MM.1S (cell line): Measurements from ENCODE around the gene ITPA.

Experiments
- DNase-seq: peaks from one replicate; pipeline ENCODE4 v3.0.0-alpha.2; 2015
- H2AFZ ChIP-seq: fragments of 300-600 bp; sonication (generic); 2 replicates; pipeline ENCODE4 v1.6.0; 2016; ENCODE audit warnings: antibody characterized with exemption, low read length
- H3F3A ChIP-seq: fragments of 300-600 bp; sonication (generic); 2 replicates; pipeline ENCODE4 v1.6.1; 2016; ENCODE audit warnings: mild to moderate bottlenecking, antibody characterized with exemption, low read length, moderate library complexity, mixed read lengths; ENCODE audit not compliant: insufficient read depth
- H3K27ac ChIP-seq: fragments of 300-600 bp; sonication (generic); 2 replicates; pipeline ENCODE4 v1.5.1; 2016; ENCODE audit warnings: mild to moderate bottlenecking, low read length
- H3K27me3 ChIP-seq: fragments of 300-600 bp; sonication (generic); replicated peaks from 2 replicates; pipeline ENCODE4 v1.6.0; 2016; ENCODE audit warnings: low read length; ENCODE audit not compliant: insufficient read depth
- H3K36me3 ChIP-seq: fragments of 300-600 bp; sonication (generic); replicated peaks from 2 replicates; pipeline ENCODE4 v1.6.1; 2016; ENCODE audit warnings: mild to moderate bottlenecking, low read length, mixed read lengths; ENCODE audit not compliant: insufficient read depth
- H3K4me1 ChIP-seq: fragments of 300-600 bp; sonication (generic); 2 replicates; pipeline ENCODE4 v1.6.1; 2016; ENCODE audit warnings: low read length, mixed read lengths
- H3K4me2 ChIP-seq: fragments of 300-600 bp; sonication (generic); 2 replicates; pipeline ENCODE4 v1.6.0; 2016; ENCODE audit warnings: low read depth, low read length
- H3K4me3 ChIP-seq: fragments of 300-600 bp; sonication (generic); 2 replicates; pipeline ENCODE4 v1.5.1; 2016; ENCODE audit warnings: low read length, mixed read lengths
- H3K79me2 ChIP-seq: fragments of 300-600 bp; sonication (generic); 2 replicates; pipeline ENCODE4 v1.6.1; 2016; ENCODE audit warnings: mixed run types, low read length, mixed read lengths
- H3K9ac ChIP-seq: fragments of 300-600 bp; sonication (generic); 2 replicates; pipeline ENCODE4 v1.6.1; 2016; ENCODE audit warnings: low read length, mixed read lengths
- H3K9me2 ChIP-seq: fragments of 300-600 bp; sonication (generic); replicated peaks from 2 replicates; pipeline ENCODE4 v1.6.1; 2016; ENCODE audit warnings: mild to moderate bottlenecking, low read length, mixed read lengths; ENCODE audit not compliant: insufficient read depth
- H3K9me3 ChIP-seq: fragments of 300-600 bp; sonication (generic); replicated peaks from 2 replicates; pipeline ENCODE4 v1.6.1; 2016; ENCODE audit warnings: mild to moderate bottlenecking, low read length, mixed read lengths; ENCODE audit not compliant: insufficient read depth
- H4K20me1 ChIP-seq: fragments of 300-600 bp; sonication (generic); 2 replicates; pipeline ENCODE4 v1.6.1; 2016; ENCODE audit warnings: mild to moderate bottlenecking, low read length, moderate library complexity, mixed read lengths; ENCODE audit not compliant: insufficient read depth
- EZH2 ChIP-seq: fragments of 300-600 bp; sonication (generic); optimal IDR thresholded peaks from 2 replicates; pipeline ENCODE3; 2017; ENCODE audit warnings: low read depth, mild to moderate bottlenecking, antibody characterized with exemption, low read length, mixed read lengths
- EZH2phosphoT487 ChIP-seq: fragments of 300-600 bp; sonication (generic); IDR thresholded peaks from 2 replicates; pipeline ENCODE4 v1.6.1; 2018; ENCODE audit warnings: antibody characterized with exemption, low read length
- TF ChIP-seq, protein P1 (sequence below): fragments of 300-600 bp; sonication (generic); IDR thresholded peaks from 2 replicates; pipeline ENCODE4 v1.5.1; 2016; ENCODE audit warnings: antibody characterized with exemption, low read length, mixed read lengths

ITPA gene

DNA sequence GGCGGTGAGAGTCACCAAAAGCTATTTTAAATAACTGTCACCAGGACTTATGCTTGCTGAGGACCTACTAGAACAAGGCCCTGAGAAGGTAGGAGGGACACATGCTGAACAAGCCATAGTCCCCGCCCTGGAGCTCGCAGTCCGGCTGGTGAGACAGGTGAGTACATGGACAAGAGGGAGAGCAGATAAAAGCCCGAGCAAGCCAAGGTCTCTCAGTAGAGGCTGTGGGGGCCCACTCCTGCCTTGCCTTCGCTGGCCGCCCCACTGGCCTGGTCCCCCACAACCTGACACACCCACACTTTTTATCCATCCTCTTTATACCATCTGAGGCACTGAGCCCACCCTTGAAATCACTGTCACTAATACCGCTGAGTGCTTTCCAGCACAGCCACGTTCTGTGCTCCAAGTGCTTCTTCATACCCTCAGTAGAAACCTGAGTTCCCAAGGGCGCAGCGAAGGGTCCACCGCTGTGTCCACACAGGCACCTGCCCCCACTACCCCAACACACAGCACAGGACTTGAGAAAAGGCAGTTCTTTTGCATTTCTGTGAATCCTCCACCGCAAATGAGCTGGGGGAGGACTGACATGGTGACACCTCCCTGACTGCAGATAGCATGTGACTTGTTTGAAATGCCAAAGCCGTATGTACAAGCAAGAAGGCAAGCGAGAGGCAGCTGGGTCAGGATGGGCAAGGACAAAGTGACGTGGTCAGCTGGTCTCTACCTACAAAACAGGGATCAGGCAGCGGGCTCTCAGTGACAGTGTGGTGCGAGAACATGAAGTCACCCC lies 16.9 kb upstream of the ITPA start:
- H3K36me3 ChIP-seq: no peaks in the 10 kb centered on the region
- H3K27ac ChIP-seq: no peak overlapping the region
- no peak overlapping the region for H2AFZ ChIP-seq
- no peak for DNase-seq
- H3K4me1 ChIP-seq: no peaks in the 10 kb centered on the region
- H3K27me3 ChIP-seq: no peaks in the 10 kb centered on the region
- H3K4me3 ChIP-seq: no peak overlapping the region
- no peak overlapping the region for H3K9ac ChIP-seq
- H3K9me3 ChIP-seq: no peaks in the 10 kb centered on the region
- no peaks in the 10 kb centered on the region for H3F3A ChIP-seq
- H4K20me1 ChIP-seq: no peaks in the 10 kb centered on the region
- H3K9me2 ChIP-seq: no peaks in the 10 kb centered on the region
- no peak overlapping the region for H3K4me2 ChIP-seq
- TF ChIP-seq, protein P1, sequence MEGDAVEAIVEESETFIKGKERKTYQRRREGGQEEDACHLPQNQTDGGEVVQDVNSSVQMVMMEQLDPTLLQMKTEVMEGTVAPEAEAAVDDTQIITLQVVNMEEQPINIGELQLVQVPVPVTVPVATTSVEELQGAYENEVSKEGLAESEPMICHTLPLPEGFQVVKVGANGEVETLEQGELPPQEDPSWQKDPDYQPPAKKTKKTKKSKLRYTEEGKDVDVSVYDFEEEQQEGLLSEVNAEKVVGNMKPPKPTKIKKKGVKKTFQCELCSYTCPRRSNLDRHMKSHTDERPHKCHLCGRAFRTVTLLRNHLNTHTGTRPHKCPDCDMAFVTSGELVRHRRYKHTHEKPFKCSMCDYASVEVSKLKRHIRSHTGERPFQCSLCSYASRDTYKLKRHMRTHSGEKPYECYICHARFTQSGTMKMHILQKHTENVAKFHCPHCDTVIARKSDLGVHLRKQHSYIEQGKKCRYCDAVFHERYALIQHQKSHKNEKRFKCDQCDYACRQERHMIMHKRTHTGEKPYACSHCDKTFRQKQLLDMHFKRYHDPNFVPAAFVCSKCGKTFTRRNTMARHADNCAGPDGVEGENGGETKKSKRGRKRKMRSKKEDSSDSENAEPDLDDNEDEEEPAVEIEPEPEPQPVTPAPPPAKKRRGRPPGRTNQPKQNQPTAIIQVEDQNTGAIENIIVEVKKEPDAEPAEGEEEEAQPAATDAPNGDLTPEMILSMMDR: no peak
- TF ChIP-seq EZH2phosphoT487 (no peak), EZH2 (no peak)
- H3K79me2 ChIP-seq: no peaks in the 10 kb centered on the region

DNA sequence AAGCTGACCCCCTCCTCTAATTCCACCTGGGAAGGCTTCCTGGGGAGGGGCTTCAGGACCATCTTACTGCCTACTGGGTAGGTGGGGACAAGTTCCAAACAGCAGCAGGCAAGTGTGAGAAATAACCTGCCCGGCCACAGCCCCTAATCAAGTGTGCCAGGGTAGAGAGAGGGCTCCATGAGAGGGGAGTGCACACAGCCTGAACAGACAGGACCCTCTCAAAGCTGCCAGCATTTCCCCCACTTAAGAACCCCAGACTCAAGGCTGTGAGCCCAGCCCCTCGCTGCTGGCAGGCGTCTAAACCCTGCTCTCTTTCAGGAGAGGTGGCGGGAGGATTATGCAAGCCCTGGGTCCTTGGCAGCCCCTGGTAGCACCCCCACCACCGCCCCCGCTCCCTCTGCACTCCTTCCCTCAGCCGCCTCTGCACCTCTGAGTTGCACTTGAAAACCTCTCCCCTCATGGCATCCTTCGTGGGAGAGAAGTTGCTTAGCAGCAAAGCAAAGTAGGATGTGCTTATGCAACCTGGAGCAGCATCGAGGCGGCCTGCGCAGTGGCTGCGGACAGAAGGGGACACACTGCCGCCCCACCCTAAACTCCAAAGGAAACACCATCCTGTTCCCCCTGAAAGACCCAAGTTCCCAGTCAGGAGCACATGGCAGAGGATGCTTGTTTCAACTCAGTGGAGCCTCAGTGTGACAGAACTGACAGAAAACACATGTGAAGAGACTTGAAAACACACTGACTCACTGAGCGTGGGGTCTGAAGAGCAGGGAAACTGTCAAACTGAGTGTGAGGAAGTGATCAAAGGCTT lies 15.3 kb upstream of the ITPA start:
- Histone ChIP-seq H3K9me2 (no peaks in the 10 kb centered on the region), H3K4me2 (no peak overlapping the region), H3K9me3 (no peaks in the 10 kb centered on the region), H3K27me3 (no peaks in the 10 kb centered on the region), H3K9ac (no peak overlapping the region), H3F3A (no peaks in the 10 kb centered on the region), H3K4me3 (no peak overlapping the region), H3K36me3 (no peaks in the 10 kb centered on the region), H2AFZ (no peak overlapping the region), H3K27ac (no peak overlapping the region), H4K20me1 (no peaks in the 10 kb centered on the region), H3K79me2 (no peaks in the 10 kb centered on the region), H3K4me1 (no peaks in the 10 kb centered on the region)
- no peak for DNase-seq
- TF ChIP-seq EZH2phosphoT487: no peak
- TF ChIP-seq EZH2: no peak

DNA sequence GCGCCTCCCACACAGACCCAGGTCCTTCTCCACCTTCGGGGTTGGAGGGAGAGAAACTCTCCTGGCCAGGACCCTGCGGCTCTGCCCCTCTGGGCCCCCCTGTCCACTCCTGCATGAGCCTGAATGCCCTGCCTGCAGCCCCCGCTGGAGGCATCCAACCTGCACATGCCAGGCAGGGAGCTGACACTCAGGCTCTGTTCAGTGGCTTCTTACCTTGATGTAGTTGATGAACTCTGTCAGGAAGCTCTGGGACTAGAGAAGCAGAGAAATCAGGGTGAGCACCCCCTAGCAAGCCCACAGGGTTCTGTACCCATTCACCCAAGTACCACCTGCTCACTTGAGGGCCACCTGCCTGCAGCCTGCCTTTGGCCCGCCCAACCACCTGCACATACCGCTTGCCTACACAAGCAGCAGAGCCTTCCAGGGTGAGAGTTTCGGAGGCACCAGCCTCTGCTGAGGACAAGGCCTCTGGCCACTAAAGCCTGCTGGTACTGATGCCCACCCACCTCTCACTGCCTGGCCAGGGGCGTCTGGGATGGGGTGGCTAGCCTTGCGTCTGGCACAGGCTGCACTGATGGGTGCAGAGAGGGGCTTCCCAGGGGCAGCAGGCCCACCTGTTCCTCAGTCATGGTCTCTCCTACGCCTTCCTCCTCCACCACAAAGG lies 14.5 kb upstream of the ITPA start:
- Histone ChIP-seq H3K4me1 (no peaks in the 10 kb centered on the region), H3K27ac (no peak overlapping the region), H3K9ac (no peak overlapping the region), H3K27me3 (no peaks in the 10 kb centered on the region), H3K4me2 (no peak overlapping the region), H3K4me3 (no peak overlapping the region), H3K79me2 (no peaks in the 10 kb centered on the region), H3K9me2 (no peaks in the 10 kb centered on the region), H4K20me1 (no peaks in the 10 kb centered on the region), H3K36me3 (0 out of 2 replicates have a peak, but pooled peaks cover 2% of the 10 kb centered on the region), H3K9me3 (no peaks in the 10 kb centered on the region), H3F3A (no peaks in the 10 kb centered on the region), H2AFZ (no peak overlapping the region)
- TF ChIP-seq, protein P1: no peak
- TF ChIP-seq EZH2 (no peak), EZH2phosphoT487 (no peak)
- no peak for DNase-seq
